Osteocyte (in vitro differentiated cells): ENCODE data around the gene MBP. TPM values are rescaled to one million over a fixed set of nuclear protein-coding genes. Genes with fewer than 3 reads are reported as not detected.
"Not testable (repeated sequence)": the region's sequence is repeated elsewhere in the genome, so short reads cannot be mapped to it uniquely, and the experiment has no call there.

Experiments used
- DNase-seq: peaks from one replicate; pipeline ENCODE4 v3.0.0; 2021; ENCODE audit warnings: mixed read lengths; ENCODE audit not compliant: unreplicated experiment; ENCODE audit errors: extremely low spot score
- H3K27ac Mint-ChIP-seq: one replicate; pipeline ENCODE4 v1.8.0; 2021; ENCODE audit warnings: mild to moderate bottlenecking, mixed read lengths; ENCODE audit not compliant: unreplicated experiment
- H3K27me3 Mint-ChIP-seq: one replicate; pipeline ENCODE4 v1.8.0; 2021; ENCODE audit warnings: mixed read lengths; ENCODE audit not compliant: unreplicated experiment
- H3K36me3 Mint-ChIP-seq: one replicate; pipeline ENCODE4 v1.8.0; 2021; ENCODE audit warnings: mixed read lengths; ENCODE audit not compliant: unreplicated experiment
- H3K4me1 Mint-ChIP-seq: one replicate; pipeline ENCODE4 v1.8.0; 2021; ENCODE audit warnings: mixed read lengths; ENCODE audit not compliant: unreplicated experiment
- H3K4me3 Mint-ChIP-seq: one replicate; pipeline ENCODE4 v1.8.0; 2021; ENCODE audit warnings: mild to moderate bottlenecking, moderate library complexity, mixed read lengths; ENCODE audit not compliant: unreplicated experiment
- H3K9me3 Mint-ChIP-seq: one replicate; pipeline ENCODE4 v1.8.0; 2021; ENCODE audit warnings: mixed read lengths; ENCODE audit not compliant: unreplicated experiment
- total RNA-seq: library from RNA; stranded (reverse); gene quantifications from 2 replicates; pipeline ENCODE4 v1.2.1, GENCODE V29; 2021
- TF ChIP-seq, protein P1 (sequence below): fragments of 200-600 bp; sonication (generic); IDR thresholded peaks from 2 replicates; pipeline ENCODE4 v1.5.0; 2021; ENCODE audit warnings: antibody characterized with exemption, mild to moderate bottlenecking, moderate library complexity

Gene MBP
- total RNA-seq, 1 donor from 2014 or later, result 18.6 TPM

GRCh38 chr18:76953583-76954233 is 178.9 kb downstream of the MBP start:
- Mint-ChIP-seq H3K36me3 (peaks cover 29% of the 10 kb centered on the region), H3K9me3 (no peaks in the 10 kb centered on the region), H3K4me3 (no peak overlapping the region), H3K4me1 (no peaks in the 10 kb centered on the region), H3K27ac (no peak overlapping the region), H3K27me3 (no peaks in the 10 kb centered on the region)
- DNase-seq, result no peak
- TF ChIP-seq, protein P1, sequence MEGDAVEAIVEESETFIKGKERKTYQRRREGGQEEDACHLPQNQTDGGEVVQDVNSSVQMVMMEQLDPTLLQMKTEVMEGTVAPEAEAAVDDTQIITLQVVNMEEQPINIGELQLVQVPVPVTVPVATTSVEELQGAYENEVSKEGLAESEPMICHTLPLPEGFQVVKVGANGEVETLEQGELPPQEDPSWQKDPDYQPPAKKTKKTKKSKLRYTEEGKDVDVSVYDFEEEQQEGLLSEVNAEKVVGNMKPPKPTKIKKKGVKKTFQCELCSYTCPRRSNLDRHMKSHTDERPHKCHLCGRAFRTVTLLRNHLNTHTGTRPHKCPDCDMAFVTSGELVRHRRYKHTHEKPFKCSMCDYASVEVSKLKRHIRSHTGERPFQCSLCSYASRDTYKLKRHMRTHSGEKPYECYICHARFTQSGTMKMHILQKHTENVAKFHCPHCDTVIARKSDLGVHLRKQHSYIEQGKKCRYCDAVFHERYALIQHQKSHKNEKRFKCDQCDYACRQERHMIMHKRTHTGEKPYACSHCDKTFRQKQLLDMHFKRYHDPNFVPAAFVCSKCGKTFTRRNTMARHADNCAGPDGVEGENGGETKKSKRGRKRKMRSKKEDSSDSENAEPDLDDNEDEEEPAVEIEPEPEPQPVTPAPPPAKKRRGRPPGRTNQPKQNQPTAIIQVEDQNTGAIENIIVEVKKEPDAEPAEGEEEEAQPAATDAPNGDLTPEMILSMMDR, result no peak

DNA sequence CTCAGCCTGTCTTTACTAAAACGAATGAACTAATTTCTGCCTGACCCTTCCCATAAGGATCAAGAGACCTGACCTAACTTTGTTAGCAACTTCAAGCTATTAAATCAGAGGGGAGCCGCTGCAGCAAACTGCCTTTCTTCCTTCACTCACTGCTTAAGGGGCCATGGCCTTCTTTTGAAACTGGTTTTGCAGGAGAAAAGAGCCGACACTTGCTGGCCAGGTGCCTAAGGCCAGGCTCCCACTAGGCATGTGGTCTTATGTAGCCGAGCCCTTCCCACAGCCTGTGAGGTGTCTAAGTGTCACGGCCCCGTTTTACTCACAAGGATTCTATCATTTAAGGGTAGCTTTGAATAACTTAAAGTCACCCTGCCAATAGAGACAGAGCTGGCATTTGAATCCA is 179.4 kb downstream of the MBP start:
- TF ChIP-seq, protein P1, result no peak
- Mint-ChIP-seq H3K27me3 (no peaks in the 10 kb centered on the region), H3K4me3 (no peak overlapping the region), H3K27ac (no peak overlapping the region), H3K4me1 (no peaks in the 10 kb centered on the region), H3K9me3 (no peaks in the 10 kb centered on the region), H3K36me3 (peaks cover 34% of the 10 kb centered on the region)
- DNase-seq, result no peak

DNA sequence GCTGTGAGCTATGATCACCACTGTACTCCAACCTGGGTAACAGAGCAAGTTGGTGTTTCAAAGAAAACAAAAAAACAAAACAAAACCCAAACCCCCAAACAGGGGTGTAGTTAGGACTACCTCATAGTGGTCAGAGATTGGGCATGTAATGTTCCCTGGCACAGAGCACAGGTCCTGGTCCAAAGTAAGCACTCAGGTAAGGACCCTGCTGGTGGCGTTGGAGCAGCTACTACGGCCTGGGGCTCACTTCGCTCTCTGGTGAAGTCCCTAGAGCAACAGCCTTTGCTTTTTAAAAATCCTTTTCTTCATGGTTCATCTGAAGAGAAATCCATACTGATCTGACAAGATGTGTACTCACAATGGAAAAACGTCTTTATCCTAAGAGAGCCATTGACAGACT is 179.8 kb downstream of the MBP start:
- no peaks in the 10 kb centered on the region for H3K4me1 Mint-ChIP-seq
- H3K9me3 Mint-ChIP-seq, result no peaks in the 10 kb centered on the region
- no peak overlapping the region for H3K27ac Mint-ChIP-seq
- no peaks in the 10 kb centered on the region for H3K27me3 Mint-ChIP-seq
- no peak for DNase-seq
- H3K36me3 Mint-ChIP-seq, result peaks cover 36% of the 10 kb centered on the region
- TF ChIP-seq, protein P1, result no peak
- H3K4me3 Mint-ChIP-seq, result no peak overlapping the region

GRCh38 chr18:76951456-76952247 is 180.9 kb downstream of the MBP start:
- no peak for DNase-seq
- Mint-ChIP-seq H3K27ac (no peak overlapping the region), H3K9me3 (no peaks in the 10 kb centered on the region), H3K27me3 (no peaks in the 10 kb centered on the region), H3K4me1 (no peaks in the 10 kb centered on the region), H3K36me3 (peaks cover 34% of the 10 kb centered on the region), H3K4me3 (no peak overlapping the region)
- TF ChIP-seq, protein P1, result no peak

DNA sequence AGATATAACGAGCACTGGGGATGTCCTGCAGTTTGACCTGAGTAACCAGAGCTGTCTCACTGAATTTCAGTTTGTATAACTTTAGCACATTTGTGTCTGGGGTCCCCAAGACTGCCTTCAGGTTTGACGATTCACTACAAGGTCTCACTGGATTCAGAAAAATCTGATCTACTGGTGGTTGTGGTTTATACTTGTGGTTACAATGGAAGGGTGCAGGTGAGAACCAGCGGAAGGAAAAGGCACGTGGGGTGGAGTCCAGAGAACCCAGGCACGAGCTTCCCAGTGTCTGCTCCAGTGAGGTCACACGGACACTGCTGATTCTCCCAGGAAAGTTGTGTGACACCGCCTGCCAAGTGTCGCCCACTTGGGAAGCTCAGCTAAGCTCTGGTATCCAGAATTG is 184.2 kb downstream of the MBP start:
- Mint-ChIP-seq H3K9me3 (no peaks in the 10 kb centered on the region), H3K4me1 (peaks cover 2% of the 10 kb centered on the region), H3K27me3 (no peaks in the 10 kb centered on the region), H3K36me3 (peaks cover 36% of the 10 kb centered on the region), H3K4me3 (no peak overlapping the region), H3K27ac (no peak overlapping the region)
- no peak for DNase-seq
- TF ChIP-seq, protein P1, result no peak

GRCh38 chr18:76944346-76944745 is 188.2 kb downstream of the MBP start:
- not testable (repeated sequence) for DNase-seq, H3K4me3 Mint-ChIP-seq, H3K4me1 Mint-ChIP-seq, H3K27me3 Mint-ChIP-seq, H3K9me3 Mint-ChIP-seq, H3K27ac Mint-ChIP-seq
- H3K36me3 Mint-ChIP-seq, result peaks cover 19% of the 10 kb centered on the region
